GM19452 (cell line): ENCODE data around the gene PLXNA1.

ENCODE experiments used
- ATAC-seq: cut with Tn5 transposase; IDR thresholded peaks from one replicate; pipeline ENCODE4 v1.9.1; 2021; ENCODE audit not compliant: unreplicated experiment

Gene PLXNA1

DNA sequence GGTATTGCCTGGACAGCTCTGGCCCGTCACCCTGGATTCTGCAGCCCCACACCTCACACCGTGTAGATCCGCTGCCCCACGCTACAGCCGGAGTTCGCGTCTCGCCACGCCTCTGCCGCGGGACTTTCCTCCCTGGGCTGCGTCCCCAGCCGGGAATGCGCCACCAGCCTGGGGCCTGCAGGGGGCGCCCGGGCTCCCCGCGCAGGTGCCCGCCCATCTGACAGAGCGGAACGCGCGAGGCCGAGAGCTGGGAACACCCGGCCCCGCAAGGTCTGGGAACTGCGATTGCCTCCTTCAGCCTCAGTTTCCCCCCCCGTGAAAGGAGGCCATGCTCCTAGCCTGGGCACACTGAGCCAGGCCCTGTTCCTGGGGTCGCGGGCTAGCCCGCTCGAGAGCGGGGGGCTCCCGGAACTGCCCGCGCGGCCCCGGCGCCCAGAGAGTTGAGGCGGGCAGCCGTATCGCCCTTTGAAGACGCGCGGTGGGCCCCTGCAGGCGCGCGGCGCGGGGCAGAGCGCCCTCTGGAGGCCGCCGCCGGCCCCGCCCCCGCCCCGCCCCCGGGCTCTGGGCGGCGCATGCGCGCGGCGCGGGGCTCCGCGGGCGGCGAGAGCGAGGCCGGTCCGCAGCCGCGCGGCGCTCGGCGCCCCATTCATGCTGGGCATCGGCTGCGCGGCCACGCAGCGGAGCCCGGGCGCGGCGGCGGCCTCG, at the start of gene PLXNA1:
PLXNA1 (plus strand) TSS at position 645 of the 705 bp plus-strand sequence. CDS start 5,479 bp downstream, outside the sequence.
- peak; percentile 75 for ATAC-seq

DNA sequence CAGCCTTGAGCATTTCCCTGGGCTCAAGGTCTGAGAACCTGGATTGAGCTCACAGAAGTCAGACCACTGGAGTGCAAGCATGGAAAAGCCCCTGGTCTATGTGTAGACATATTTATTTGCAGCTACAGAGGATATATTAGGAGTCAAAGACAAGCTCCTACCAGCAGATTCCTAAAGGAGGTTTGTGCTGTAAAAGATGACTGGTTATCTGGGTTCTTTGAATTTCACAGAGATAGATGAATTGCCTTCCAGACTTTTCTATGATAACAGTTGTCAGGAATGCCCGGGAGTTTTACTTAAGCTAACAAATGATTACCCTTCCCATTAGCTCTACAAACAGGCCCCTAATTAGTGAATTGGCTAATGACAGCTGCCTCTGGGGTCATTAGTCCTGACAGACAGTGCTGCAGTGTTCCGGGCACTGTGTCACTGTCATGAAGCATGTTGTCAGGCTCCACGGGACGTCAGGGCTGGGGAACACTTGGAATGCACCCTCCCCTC, 48.8 kb upstream of the PLXNA1 start:
- ATAC-seq, result no peak

DNA sequence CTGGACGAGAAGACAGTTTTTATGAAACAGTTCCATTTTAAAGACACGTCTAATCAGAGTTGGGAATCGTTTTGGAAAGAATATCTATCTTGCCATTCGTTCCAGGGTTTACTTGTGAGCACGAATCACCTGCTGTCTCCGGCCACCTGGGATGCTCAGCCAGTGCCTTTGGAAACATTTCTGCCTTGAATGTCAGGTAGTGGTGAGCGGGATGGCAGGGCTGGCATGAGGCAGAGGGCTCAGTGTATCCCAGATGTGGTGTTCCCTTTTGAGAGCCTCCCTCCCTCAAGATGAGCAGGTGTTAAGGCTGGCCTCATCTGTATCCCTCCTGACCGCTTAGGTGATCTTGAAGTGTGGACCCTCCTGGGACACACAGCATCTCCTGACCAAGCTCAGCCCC, 47.9 kb upstream of the PLXNA1 start:
- ATAC-seq, result no peak

DNA sequence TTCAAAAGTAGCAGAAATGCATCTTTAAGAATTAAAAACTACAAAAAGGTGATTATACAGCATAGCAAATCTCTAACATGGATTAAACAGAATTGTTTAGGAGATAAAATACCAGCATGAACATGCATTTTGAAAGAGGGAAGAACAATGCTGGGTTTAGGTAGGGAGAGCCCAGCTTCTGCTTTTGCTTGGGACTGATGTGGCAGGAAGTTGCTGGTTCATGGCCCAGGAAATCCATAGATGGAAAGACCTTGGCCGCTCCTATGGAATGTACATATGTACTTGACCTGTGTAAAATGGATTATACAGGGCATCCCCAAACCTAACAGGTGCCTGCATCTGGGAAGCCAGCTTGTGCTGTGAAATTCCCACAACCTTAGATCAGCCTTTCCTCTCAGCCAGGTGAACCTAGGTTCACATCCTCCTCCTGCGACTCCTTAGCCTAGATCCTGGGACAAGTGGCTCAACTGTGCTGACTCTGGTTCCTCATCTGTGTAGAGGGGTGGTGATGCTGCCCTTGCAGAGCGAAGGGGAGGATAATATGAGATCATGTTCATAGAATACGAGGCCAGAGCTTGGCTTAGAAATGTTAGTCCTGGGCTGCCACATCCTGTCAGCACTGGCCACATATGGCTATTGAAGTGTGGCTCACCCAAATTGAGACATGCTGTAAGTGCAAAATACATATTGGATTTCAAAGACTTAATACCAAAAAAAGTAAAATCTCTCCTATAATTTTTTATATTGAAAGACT, 47.0 kb upstream of the PLXNA1 start:
- ATAC-seq, result no peak

DNA sequence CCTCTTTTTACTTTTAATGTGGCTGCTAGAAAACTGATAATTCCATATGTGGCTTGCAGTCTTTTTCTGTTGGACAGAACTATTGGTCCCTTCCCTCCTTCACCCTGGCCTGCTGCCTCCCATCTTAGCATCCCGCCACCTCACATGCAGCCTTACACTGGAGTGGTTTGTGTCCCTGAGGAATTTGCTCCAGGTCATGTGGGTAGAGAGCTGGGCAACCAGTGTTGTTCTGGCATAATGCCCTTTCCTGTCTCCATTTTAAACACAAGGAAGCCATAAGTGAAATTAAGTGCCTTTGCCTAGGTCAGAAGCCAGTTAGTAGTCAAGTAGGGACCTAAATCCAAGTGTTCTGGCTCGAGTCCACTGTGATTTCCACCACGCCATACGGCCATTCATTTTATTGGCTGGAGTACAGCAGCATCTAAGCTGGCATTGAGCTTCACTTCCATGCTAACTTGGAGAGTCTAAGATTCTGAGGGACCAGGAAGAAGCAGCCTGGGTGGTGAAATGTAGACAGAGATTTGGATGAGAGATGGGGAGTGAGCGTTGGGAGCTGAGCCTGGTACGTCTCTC, 46.0 kb upstream of the PLXNA1 start:
- no peak for ATAC-seq

DNA sequence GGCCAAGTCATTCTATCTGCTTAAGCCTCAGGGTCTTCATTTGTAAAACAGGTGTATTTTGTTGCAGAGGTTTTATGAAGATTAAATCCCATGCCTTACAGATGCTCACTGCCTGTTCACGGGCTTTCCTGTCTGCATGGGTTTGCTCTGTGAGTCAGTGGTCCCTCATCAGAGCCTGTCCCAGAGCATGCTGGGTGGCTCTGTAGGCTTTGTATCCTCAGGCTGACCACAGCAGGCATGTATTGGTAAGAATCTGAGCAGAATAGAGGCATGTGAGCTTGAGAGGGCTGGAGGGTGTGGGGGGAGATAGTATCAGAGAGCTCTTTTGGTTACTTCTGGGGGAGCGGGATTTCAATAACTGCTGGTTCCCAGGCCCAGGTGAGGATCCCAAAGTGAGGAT, 45.4 kb upstream of the PLXNA1 start:
- no peak for ATAC-seq

DNA sequence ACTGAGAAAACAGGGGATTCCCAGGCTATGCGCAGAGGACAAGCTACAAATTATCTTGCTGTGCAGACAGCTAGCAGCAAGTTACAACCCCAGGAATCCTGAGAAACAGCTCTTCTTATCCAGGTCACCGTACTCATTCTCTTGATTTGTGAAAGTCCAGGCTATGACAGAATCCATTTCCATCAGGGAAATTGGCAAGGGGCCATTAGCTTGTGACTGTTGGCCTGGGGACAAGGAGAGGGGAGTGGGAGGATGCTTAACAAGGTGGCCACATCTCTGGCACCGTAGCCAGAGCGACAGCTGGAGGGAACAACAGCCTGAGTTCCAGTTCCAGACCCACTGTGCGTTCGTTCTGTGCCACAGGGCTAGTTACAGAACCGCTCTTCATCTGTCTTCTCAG, 44.9 kb upstream of the PLXNA1 start:
- no peak for ATAC-seq

DNA sequence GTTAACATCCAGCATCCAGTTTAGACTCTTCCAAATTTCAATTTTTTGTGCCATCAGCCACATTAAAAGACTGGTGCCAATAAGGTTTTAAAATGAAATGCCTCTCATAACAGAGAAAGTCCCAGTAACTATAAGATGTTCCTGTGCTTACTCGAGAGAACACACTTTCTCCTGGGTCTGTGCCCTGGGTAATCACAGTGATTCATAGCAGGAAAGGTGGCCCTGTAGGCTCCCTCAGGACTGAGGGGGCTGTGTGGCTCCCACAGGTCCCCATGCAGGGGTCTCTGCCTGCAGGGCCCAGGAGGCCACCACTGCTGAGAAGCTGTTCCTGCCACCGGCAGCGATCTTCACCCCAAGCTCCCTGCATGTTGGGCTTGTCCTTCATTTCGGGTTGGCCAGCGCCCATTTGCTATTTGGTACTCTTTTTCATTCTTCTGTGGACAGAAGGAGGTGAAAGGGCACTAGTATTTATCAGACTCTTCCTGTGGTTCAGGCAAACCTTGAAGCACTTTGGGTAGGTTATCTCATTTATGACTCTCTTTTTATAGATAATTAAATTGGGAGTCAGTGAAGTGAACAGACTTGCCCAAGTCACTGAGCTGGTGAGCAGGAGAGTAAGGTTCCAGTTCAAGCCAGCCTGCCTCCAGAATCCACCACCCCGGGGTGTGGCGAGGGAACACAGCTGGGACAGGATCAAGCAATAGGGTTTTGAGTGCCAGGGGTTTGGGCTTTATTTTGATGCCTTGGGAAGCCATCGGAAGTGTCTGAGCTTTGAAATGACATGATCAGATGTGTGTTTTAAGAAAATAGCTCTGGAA, 44.2 kb upstream of the PLXNA1 start:
- ATAC-seq, result no peak

DNA sequence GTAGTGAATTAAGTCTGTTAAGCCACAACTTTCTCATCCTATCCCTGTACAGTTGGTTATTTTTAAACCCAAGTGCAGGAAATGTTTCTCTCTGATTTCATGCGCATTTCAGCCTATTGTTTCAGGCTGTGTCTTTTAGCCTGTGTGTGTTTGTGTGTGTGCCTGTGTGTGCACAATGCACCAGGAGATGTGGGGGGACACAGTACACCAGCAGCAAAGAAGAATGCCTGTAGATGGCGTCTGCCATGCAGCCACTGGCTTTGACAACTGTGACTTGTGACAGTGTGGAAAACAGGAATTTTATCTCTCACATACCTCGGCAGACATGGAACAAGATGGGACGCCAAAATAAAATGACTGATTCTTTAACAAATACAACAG, 43.6 kb upstream of the PLXNA1 start:
- no peak for ATAC-seq

DNA sequence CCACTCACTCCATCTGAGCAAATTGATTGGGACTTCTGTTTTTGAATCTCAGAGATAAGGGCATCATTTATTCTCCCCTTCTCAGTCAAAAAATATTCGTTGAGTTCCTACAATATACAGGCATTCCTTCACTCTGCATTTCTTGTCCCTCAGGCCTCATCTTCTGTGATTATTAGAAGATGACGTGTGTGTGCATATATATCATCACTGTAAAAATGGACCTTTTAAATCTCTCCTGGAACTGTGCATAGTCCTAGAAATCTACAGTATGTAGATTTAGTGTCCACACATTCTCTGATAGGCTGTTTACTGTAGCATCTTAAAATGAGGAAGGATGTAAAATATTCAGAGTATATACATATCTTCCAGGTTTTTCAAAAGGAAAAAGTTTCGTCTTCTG, 43.2 kb upstream of the PLXNA1 start:
- no peak for ATAC-seq

DNA sequence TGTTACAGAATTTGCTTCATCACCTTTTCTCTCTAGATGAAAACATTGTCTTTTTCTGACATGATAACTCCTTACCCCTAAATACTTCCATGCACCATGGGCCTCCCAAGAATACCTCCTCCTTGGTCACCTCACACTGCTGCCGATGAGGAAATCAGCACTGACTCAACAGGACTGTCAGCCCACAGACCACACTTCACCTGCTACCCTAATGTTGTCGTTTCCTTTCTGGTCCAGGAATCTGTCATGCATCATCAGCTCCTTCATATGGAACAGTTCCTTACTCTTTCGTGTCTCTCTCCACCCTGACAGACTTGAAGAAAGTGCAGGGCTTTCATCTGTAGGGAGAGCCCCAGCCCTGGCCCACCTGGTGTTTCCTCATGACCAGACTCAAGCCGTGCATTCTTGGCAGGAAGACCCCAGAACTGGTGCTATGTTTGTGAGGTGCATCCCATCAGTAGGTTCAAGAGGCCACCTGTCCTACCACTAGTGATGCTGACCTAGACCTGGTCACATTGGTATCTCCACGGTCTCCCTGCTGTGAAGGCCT, 41.1 kb upstream of the PLXNA1 start:
- no peak for ATAC-seq

DNA sequence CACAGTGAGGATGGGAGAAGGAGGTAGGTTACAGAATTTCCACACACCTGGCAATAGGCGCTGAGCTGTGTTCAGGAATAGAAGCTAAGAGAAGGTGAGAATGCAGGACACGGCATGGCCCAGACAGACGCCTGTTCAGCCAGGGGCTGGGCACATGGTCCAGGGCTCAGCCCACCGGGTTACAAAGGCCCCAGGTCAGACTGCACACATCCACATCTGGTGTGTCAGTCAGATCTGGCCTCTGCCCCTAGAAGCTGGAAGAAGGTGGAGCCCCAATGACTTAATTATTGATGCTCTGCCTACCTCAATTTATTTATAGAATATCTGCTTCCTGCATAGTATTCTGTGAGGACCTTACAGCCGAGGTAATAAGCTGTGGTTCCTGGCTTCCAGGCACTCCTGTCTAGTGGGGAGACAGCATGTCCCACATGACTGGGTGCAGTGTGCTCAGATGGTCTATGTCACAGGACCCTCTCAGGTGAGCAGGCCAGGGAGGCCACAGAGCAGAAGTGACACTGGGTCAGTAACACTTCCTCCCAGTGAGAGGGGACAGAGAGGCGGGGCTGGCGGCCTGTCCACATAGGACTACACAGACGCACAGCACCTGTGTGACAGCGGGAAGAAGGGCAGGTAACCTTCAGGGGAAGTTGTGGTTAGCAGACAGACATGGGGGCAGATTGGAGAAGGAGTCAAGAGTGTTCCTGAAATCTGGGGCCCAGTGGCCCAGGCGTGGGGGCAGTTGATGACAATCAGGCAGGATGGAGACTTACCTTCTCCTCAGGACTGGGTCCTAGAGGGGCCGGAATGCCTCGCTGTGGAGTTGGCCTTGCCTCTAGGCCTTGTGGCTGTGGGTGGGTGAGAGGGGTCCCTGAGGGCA, 38.6 kb upstream of the PLXNA1 start:
- no peak for ATAC-seq

DNA sequence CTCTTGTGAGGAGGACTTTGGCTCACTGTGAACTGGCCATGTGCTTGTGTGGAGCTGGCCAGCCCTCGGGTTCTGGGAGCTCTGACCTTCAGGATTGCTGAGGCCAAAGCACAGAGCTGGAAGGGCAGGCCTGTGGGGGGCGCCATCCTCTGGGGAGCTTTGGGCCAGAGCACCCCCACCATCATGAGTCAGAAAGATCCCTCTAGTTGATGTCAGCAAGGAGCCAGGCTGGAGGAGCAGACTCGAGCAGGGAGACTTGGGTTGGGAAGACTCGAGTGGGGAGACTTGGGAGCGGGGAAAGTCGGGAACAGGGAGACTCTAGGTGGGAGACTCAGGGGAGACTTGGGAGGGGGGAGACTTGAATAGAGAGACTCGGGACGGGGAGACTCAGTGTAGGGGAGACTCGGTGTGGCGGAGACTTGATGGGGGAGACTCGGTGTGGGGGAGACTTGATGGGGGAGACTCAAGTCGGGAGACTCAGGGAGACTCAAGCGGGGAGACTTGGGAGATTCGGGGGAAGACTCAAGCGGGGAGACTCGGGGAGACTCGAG, 37.7 kb upstream of the PLXNA1 start:
- ATAC-seq, result no peak

DNA sequence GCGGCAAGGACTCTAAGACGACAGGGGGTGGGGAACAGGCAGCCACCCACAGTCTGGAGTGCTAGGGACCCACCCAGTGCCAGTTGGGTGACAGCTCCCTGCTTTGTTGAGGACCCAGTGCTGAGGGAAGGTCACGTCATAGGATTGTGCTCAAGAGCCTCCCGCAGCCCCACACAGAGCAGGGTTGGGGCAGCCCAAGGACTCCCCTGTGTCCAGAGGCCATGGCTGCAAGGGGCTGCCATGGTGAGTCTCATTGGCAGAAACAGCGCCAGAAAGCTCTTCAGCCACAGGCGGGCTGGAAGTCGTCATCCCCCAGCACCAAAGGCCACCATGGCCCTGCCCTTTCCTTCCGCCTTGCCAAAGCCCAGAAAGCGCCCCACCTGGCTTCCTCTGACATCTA, 37.0 kb upstream of the PLXNA1 start:
- no peak for ATAC-seq

DNA sequence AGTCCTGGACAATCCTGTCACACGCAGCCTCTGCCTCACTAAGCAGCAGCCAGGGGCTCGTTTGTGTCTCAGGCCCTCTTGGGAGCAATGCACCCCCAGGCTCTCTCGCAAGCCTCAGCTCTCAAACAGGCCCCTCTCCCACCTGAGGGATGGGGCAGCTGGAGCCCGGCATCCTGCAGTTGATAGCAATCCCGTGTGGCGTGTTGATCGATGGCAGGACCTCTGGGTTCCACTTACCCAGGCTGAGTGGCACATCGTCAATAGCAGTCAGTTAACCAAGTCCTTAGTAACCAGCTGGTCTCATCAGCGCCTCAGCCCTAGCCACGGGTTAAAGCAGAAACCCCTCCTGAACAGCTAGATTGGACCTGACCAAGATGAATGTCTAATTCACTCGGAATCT, 36.5 kb upstream of the PLXNA1 start:
- ATAC-seq, result no peak

DNA sequence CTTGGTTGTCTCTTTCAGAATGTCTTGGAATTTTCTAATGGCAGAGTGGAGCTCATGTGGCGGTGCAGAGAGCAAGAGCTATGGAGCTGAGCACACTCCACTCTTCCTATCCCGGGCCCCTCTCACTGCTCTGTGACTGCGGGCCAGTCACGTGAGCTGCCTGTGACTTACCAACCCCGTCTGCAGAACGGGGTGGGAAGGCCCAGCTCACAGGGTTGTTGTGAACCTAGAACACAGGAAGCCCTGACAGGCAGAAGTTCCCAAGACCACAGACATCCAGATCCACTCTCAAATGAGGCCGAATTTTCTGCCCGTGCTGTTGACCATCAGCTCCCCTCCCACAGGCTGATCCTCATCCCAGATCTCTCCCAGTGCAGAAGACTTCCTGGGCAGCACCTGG, 35.5 kb upstream of the PLXNA1 start:
- ATAC-seq, result no peak

DNA sequence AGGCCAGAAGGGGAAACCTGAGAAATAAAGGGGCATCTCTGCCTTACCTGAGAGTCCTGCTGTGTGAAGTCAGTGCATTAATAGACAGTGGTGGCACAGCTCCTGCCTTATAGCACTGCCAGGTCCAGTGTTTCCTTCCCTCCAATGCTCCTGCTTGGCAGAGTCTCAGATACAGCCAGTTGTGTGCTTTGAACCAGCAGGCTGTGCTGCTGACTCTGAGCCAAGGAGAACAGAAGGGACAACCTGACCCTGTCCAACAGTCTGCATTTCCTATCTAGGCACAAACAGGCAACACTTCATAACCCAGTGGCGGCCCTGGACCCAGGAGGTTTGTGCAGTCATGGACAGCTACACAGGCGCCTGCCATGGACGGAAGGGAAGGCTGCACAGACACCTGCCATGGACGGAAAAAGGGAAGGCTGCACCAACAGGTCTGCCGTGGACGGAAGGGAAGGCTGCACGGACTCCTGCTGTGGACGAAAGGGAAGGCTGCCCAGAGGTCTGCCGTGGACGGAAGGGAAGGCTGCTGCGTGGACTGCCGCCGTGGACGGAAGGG, 33.9 kb upstream of the PLXNA1 start:
- ATAC-seq, result no peak

DNA sequence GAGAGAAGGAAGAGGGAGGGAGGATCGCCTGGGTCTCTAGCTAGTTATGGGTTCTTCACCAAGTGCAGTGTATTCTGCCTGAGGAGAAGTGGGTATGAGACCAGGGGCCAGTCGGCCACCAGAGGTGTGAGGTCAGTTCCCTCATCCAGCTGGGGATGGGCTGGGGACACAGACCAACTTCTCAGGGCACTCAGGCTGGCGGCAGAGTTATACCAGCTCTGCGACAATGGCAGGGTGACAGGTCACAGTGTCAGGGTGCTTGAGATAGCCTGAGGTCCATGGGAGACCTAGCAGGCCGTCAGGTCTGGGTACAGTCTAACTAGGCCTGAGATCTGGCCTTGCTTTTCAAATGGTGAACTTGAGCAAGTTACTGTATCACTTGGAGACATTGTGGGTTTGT, 31.4 kb upstream of the PLXNA1 start:
- ATAC-seq, result no peak

DNA sequence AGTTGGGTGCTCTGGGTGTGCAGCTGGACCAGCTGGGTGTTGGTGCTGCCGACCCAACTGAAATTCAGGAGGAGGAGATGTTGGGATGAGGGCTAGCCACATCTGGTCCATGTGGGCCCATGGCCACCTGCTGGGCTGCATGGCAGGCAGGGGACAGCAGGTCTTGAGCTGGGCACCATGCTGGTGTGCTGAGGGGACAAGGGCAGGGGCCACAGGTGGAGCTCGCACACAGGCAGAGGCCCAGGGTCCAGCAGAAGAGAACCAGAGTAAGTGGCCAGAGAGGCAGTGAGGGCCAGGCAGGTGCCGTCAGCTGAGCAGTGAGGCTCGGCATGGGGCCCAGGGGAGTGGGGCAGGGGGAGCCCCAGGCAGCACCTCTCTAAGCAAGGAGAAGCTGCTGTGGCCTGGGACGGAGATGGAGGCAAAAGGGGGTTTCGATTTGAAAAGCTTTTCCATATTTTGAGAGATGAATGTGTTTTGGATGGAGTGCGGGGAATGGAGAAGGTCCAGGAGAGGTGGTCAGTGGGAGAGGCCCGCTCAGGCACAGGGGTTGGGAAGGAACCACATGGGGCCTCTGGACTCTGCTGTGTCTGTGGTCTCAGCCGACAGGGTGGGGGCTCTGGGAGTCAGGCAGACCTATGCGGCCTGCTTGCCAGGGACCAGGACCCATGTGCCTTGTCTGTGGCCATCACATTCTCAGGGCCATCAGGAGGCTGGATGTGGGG, 30.5 kb upstream of the PLXNA1 start:
- ATAC-seq, result no peak
